ENCODE results near the gene DNAH14.

DNAH14 gene

GRCh38 chr1:225259542-225259941, 330.1 kb downstream of the DNAH14 start:
- no peak for TF ChIP-seq CTCF (IDR thresholded peaks at IDR 0.05; ENCODE audit: extremely low read depth, insufficient read depth, missing control alignments)
- no peak for DNase-seq (ENCODE audit: low spot score)
- in situ Hi-C loops (cut with MboI; ENCODE audit: low pct_unique_long_range_greater_than_20kb, low sequenced_read_pairs, unreplicated experiment): no loop called here

GRCh38 chr1:225260319-225260718, 330.8 kb downstream of the DNAH14 start:
- in situ Hi-C loops (cut with MboI; ENCODE audit: low pct_unique_long_range_greater_than_20kb, low sequenced_read_pairs, unreplicated experiment): no loop called here

GRCh38 chr1:225277445-225277844, 348.0 kb downstream of the DNAH14 start:
- in situ Hi-C loops (cut with MboI; ENCODE audit: low pct_unique_long_range_greater_than_20kb, low sequenced_read_pairs, unreplicated experiment): no loop called here
- no peak for TF ChIP-seq CTCF (IDR thresholded peaks at IDR 0.05; ENCODE audit: extremely low read depth, insufficient read depth, missing control alignments)
- no peak for DNase-seq (ENCODE audit: low spot score)

More at GRCh38 chr1:225260319-225260718, 330.8 kb downstream of the DNAH14 start:
- no peak for DNase-seq (ENCODE audit: low spot score)
- no peak for TF ChIP-seq CTCF (IDR thresholded peaks at IDR 0.05; ENCODE audit: extremely low read depth, insufficient read depth, missing control alignments)

GRCh38 chr1:225280563-225280962, 351.1 kb downstream of the DNAH14 start:
- in situ Hi-C loops (cut with MboI; ENCODE audit: low pct_unique_long_range_greater_than_20kb, low sequenced_read_pairs, unreplicated experiment): no loop called here
- TF ChIP-seq CTCF (IDR thresholded peaks at IDR 0.05; ENCODE audit: extremely low read depth, insufficient read depth, missing control alignments): no peak
- no peak for DNase-seq (ENCODE audit: low spot score)

- DNase-seq (ENCODE audit: low spot score): no peak
- in situ Hi-C loops (cut with MboI; ENCODE audit: low pct_unique_long_range_greater_than_20kb, low sequenced_read_pairs, unreplicated experiment): no loop called here
- TF ChIP-seq CTCF (IDR thresholded peaks at IDR 0.05; ENCODE audit: extremely low read depth, insufficient read depth, missing control alignments): no peak
These were observed 360.8 kb downstream of the DNAH14 start for GRCh38 chr1:225290244-225290643.

GRCh38 chr1:225299624-225300023, 370.1 kb downstream of the DNAH14 start:
- in situ Hi-C loops (cut with MboI; ENCODE audit: low pct_unique_long_range_greater_than_20kb, low sequenced_read_pairs, unreplicated experiment): no loop called here
- DNase-seq (ENCODE audit: low spot score): no peak

More at GRCh38 chr1:225299624-225300023, 370.1 kb downstream of the DNAH14 start:
- no peak for TF ChIP-seq CTCF (IDR thresholded peaks at IDR 0.05; ENCODE audit: extremely low read depth, insufficient read depth, missing control alignments)
